Mucosa of rectum (tissue), 2 donors: ENCODE results near the gene MIGA1.

ENCODE experiments used
- H3K27ac ChIP-seq, 2 donors: one replicate each; pipeline ENCODE4 v1.7.0; 2013; ENCODE audit warnings: inconsistent platforms in 2 of 2, low read depth in 2 of 2, low read length in 2 of 2
- H3K27me3 ChIP-seq, 2 donors: one replicate each; pipeline ENCODE4 v1.7.0; 2013; ENCODE audit warnings: low read length in 2 of 2; ENCODE audit not compliant: control insufficient read depth in 2 of 2, insufficient read depth in 2 of 2
- H3K36me3 ChIP-seq, 2 donors: one replicate each; pipeline ENCODE4 v1.7.0; 2013; ENCODE audit warnings: low read length in 2 of 2; ENCODE audit not compliant: control insufficient read depth in 2 of 2, insufficient read depth in 2 of 2
- H3K4me1 ChIP-seq, 2 donors: one replicate each; pipeline ENCODE4 v1.7.0; 2013; ENCODE audit warnings: low read length in 2 of 2, mild to moderate bottlenecking in 1 of 2; ENCODE audit not compliant: control insufficient read depth in 2 of 2, insufficient read depth in 2 of 2
- H3K4me3 ChIP-seq, 2 donors: one replicate each; pipeline ENCODE4 v1.7.0; 2013; ENCODE audit warnings: low read length in 2 of 2
- H3K9ac ChIP-seq, 2 donors: one replicate each; pipeline ENCODE4 v1.7.0; 2013; ENCODE audit warnings: low read length in 2 of 2, low read depth in 1 of 2, mild to moderate bottlenecking in 1 of 2
- H3K9me3 ChIP-seq, 2 donors: one replicate each; pipeline ENCODE4 v1.7.0; 2013; ENCODE audit warnings: low read length in 2 of 2; ENCODE audit not compliant: control insufficient read depth in 2 of 2
- donor health status: healthy.
- donor health status: Normal muscosa, but diverticular disease.

The MIGA1 gene

DNA sequence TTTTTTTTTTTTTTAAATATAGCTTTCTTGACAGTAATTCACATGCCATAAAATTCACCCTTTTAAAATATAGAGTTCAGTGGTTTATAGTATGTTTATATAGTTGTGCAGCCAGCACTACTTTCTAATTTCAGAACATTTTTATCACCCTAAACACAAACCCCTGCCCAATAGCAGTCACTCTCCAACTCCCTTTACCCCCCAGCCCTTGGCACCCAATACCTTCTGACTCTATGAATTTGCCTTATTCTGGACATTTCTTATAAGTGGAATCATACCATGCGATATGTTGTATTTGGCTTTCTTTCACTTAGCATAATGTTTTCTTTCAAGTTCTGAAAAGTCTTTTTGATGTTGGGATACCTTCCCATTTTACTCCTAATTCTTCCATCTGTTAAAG is 66.5 kb downstream of the MIGA1 start:
- no peaks in the 10 kb centered on the region for H3K4me1 ChIP-seq
- no peaks in the 10 kb centered on the region for H3K27me3 ChIP-seq
- H3K36me3 ChIP-seq = no peaks in the 10 kb centered on the region
- H3K27ac ChIP-seq = no peak overlapping the region
- H3K9me3 ChIP-seq = no peaks in the 10 kb centered on the region
- no peak overlapping the region for H3K9ac ChIP-seq
- H3K4me3 ChIP-seq = no peak overlapping the region

GRCh38 chr1:77846966-77847365 is 67.5 kb downstream of the MIGA1 start:
- H3K27ac ChIP-seq = no peak overlapping the region
- H3K27me3 ChIP-seq = no peaks in the 10 kb centered on the region

GRCh38 chr1:77847621-77848080 is 68.2 kb downstream of the MIGA1 start:
- no peaks in the 10 kb centered on the region for H3K36me3 ChIP-seq
- no peak overlapping the region for H3K9ac ChIP-seq
- H3K4me1 ChIP-seq = no peaks in the 10 kb centered on the region
- no peaks in the 10 kb centered on the region for H3K27me3 ChIP-seq
- no peak overlapping the region for H3K4me3 ChIP-seq
- H3K9me3 ChIP-seq = no peaks in the 10 kb centered on the region
- H3K27ac ChIP-seq = no peak overlapping the region

More at GRCh38 chr1:77846966-77847365, 67.5 kb downstream of the MIGA1 start:
- no peak overlapping the region for H3K4me3 ChIP-seq
- H3K36me3 ChIP-seq = no peaks in the 10 kb centered on the region
- H3K9ac ChIP-seq = no peak overlapping the region
- H3K9me3 ChIP-seq = no peaks in the 10 kb centered on the region
- no peaks in the 10 kb centered on the region for H3K4me1 ChIP-seq

GRCh38 chr1:77850082-77850481 is 70.6 kb downstream of the MIGA1 start:
- H3K4me1 ChIP-seq = no peaks in the 10 kb centered on the region
- H3K9ac ChIP-seq = no peak overlapping the region
- H3K27ac ChIP-seq = no peak overlapping the region
- no peaks in the 10 kb centered on the region for H3K36me3 ChIP-seq
- H3K9me3 ChIP-seq = no peaks in the 10 kb centered on the region
- no peaks in the 10 kb centered on the region for H3K27me3 ChIP-seq
- no peak overlapping the region for H3K4me3 ChIP-seq

DNA sequence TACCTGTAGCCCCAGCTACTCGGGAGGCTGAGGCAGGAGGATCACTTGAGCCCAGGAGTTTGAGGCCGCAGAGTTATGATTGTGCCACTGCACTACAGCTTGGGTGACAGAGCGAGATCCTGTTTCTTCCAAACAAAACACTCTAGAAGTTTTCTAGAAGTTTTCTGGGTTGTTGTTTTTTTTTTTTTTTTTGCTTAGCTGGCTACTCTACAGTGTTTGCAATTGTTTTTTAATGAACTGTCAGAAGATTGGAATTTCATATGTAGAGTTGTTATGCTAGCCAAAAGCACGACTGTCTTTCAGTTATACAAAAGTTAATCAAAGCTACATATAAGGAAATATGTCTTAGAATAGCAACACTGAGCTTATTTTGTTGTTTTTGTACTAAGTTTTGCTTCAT is 78.1 kb downstream of the MIGA1 start:
- Histone ChIP-seq H3K36me3 (peaks cover 0 to 4% of the 10 kb centered on the region in 2 donors), H3K4me3 (no peak overlapping the region), H3K9ac (no peak overlapping the region), H3K27me3 (no peaks in the 10 kb centered on the region), H3K4me1 (no peaks in the 10 kb centered on the region), H3K27ac (no peak overlapping the region), H3K9me3 (no peaks in the 10 kb centered on the region)

- no peak overlapping the region for H3K9ac ChIP-seq
These were observed 79.3 kb downstream of the MIGA1 start for GRCh38 chr1:77858725-77859124.

DNA sequence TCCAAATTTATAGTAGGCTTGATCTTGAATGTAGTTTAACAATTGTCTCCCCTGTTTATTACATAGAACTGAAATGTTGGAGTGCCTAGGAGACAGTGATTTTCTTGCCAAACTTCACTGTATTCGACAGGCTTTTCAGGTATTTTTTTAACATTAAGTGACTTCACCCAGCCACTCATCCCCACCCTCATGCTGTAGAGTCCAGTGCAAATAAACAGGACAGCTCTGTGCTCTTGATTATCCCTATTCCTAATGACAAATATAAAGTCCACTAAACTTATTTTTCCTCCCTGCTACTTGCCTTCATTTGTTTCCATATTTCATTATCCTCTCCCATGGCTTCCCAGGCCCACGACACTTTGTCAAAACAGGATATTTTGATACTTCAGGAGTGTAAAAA is 79.8 kb downstream of the MIGA1 start:
- H3K4me1 ChIP-seq = no peaks in the 10 kb centered on the region
- peaks cover 0 to 4% of the 10 kb centered on the region in 2 donors for H3K36me3 ChIP-seq
- no peak overlapping the region for H3K9ac ChIP-seq
- H3K9me3 ChIP-seq = no peaks in the 10 kb centered on the region
- H3K27me3 ChIP-seq = no peaks in the 10 kb centered on the region
- no peak overlapping the region for H3K4me3 ChIP-seq
- H3K27ac ChIP-seq = no peak overlapping the region

More at GRCh38 chr1:77858725-77859124, 79.3 kb downstream of the MIGA1 start:
- H3K4me1 ChIP-seq = no peaks in the 10 kb centered on the region
- no peaks in the 10 kb centered on the region for H3K27me3 ChIP-seq
- no peaks in the 10 kb centered on the region for H3K9me3 ChIP-seq
- H3K4me3 ChIP-seq = no peak overlapping the region
- H3K27ac ChIP-seq = no peak overlapping the region
- H3K36me3 ChIP-seq = peaks cover 0 to 4% of the 10 kb centered on the region in 2 donors

GRCh38 chr1:77866296-77866695 is 86.8 kb downstream of the MIGA1 start:
- H3K9ac ChIP-seq = no peak overlapping the region
- H3K36me3 ChIP-seq = peaks cover 9 to 17% of the 10 kb centered on the region in 2 donors

DNA sequence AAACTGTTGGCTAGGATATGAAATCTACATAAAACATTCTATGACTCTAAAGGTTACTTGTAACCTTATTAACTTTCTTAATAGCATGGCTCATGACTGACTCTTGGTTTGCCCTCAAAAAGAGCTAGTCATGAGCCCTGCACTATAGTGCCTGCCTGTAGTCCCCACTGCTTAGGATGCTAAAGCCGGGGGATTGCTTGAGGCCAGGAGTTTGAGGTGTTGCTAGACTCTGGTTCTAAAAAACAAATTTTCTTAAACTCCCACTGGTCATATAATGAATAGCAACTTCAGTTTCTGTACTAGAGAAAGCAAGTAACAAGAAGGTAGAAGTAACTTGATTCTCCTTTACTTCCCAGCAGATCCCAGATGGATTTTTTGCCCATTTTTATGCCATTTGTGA is 93.2 kb downstream of the MIGA1 start:
- no peaks in the 10 kb centered on the region for H3K4me1 ChIP-seq
- H3K27ac ChIP-seq = no peak overlapping the region
- H3K9ac ChIP-seq = no peak overlapping the region
- peaks cover 5 to 12% of the 10 kb centered on the region in 2 donors for H3K36me3 ChIP-seq
- H3K27me3 ChIP-seq = no peaks in the 10 kb centered on the region
- H3K9me3 ChIP-seq = no peaks in the 10 kb centered on the region
- no peak overlapping the region for H3K4me3 ChIP-seq

More at GRCh38 chr1:77866296-77866695, 86.8 kb downstream of the MIGA1 start:
- no peaks in the 10 kb centered on the region for H3K4me1 ChIP-seq
- no peak overlapping the region for H3K27ac ChIP-seq
- H3K27me3 ChIP-seq = no peaks in the 10 kb centered on the region
- no peak overlapping the region for H3K4me3 ChIP-seq
- no peaks in the 10 kb centered on the region for H3K9me3 ChIP-seq

DNA sequence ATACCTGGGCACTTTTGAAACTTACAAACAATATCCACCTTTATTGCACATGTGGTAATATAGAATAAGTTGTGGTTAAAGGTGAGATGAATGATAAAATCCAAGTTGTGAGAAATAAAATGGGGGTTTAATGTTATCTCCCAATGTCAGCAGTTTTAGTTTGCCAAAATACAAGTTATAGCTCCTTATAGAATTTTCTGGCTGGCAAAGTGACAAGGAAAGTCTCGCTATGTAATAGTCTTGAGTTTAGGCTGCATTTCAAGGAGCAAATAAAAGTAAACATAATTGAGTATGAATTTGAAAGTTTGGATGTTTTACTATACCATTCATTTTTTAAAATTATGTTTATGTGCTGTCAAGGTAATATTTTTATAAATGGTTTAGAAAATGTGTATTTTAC is 94.0 kb downstream of the MIGA1 start:
- Histone ChIP-seq H3K9me3 (no peaks in the 10 kb centered on the region), H3K27me3 (no peaks in the 10 kb centered on the region), H3K4me1 (no peaks in the 10 kb centered on the region), H3K9ac (no peak overlapping the region), H3K36me3 (peaks cover 2 to 7% of the 10 kb centered on the region in 2 donors), H3K27ac (no peak overlapping the region), H3K4me3 (no peak overlapping the region)
